Caco-2 (cell line): ENCODE results near the gene KARS1. TPM values are rescaled to one million over a fixed set of nuclear protein-coding genes. Genes with fewer than 3 reads are reported as not detected.

Experiments used
- BruUV-seq: library from RNA; stranded (reverse); fragments of 400-500 nt; replicated peaks from 2 replicates; lab custom pipeline; 2021; lab: Mats Ljungman, UMichigan
- CTCF ChIA-PET: fragments of 300-600 bp; sonication (Branson Sonifier 250); formaldehyde crosslinking; loops from one replicate; lab custom pipeline; 2022; ENCODE audit warnings: antibody characterized with exemption; lab: Charles Lee
- POLR2A ChIA-PET: fragments of 300-600 bp; sonication (Branson Sonifier 250); formaldehyde crosslinking; loops from one replicate; lab custom pipeline; 2022; ENCODE audit warnings: antibody characterized with exemption; lab: Charles Lee
- DNase-seq, 2 experiments: peaks; one replicate each; pipeline versions ENCODE4 v3.0.0 to v3.0.0-alpha.2; 2020 to 2022
- H3K27me3 ChIP-seq: replicated peaks from 2 replicates; pipeline ENCODE4 v1.6.0; 2011; ENCODE audit warnings: low read length; ENCODE audit not compliant: control insufficient read depth, insufficient read depth
- H3K36me3 ChIP-seq: 2 replicates; pipeline ENCODE4 v1.5.1; 2011; ENCODE audit warnings: low read length; ENCODE audit not compliant: control insufficient read depth, insufficient read depth
- H3K4me1 ChIP-seq: fragments of 250-450 bp; sonication (Bioruptor Pico); 2 replicates; pipeline ENCODE4 v1.5.1; 2020; ENCODE audit warnings: mild to moderate bottlenecking
- H3K4me3 ChIP-seq: 2 replicates; pipeline ENCODE4 v1.5.1; 2011; ENCODE audit warnings: low read depth, mild to moderate bottlenecking, control low read depth, low read length
- H3K9me3 ChIP-seq: fragments of 250-450 bp; sonication (Bioruptor Pico); 2 replicates; pipeline ENCODE4 v1.5.1; 2020; ENCODE audit warnings: mild to moderate bottlenecking, moderate library complexity
- H3K27ac Mint-ChIP-seq: one replicate; pipeline ENCODE4 v1.8.0; 2022; ENCODE audit warnings: mixed read lengths; ENCODE audit not compliant: unreplicated experiment
- H3K27me3 Mint-ChIP-seq: one replicate; pipeline ENCODE4 v1.8.0; 2022; ENCODE audit warnings: mixed read lengths; ENCODE audit not compliant: insufficient read depth, unreplicated experiment
- H3K36me3 Mint-ChIP-seq: one replicate; pipeline ENCODE4 v1.8.0; 2022; ENCODE audit warnings: mild to moderate bottlenecking, mixed read lengths; ENCODE audit not compliant: insufficient read depth, unreplicated experiment
- H3K4me1 Mint-ChIP-seq: one replicate; pipeline ENCODE4 v1.8.0; 2022; ENCODE audit warnings: low read depth, mixed read lengths; ENCODE audit not compliant: unreplicated experiment
- H3K4me3 Mint-ChIP-seq: one replicate; pipeline ENCODE4 v1.8.0; 2022; ENCODE audit warnings: mild to moderate bottlenecking, moderate library complexity, mixed read lengths; ENCODE audit not compliant: unreplicated experiment
- H3K9me3 Mint-ChIP-seq: one replicate; pipeline ENCODE4 v1.8.0; 2022; ENCODE audit warnings: mixed read lengths; ENCODE audit not compliant: unreplicated experiment
- CTCF ChIP-seq, 2 experiments: fragments of 200-600 bp in 1 of 2; IDR thresholded peaks; 1 replicate in 1 of 2; 2 replicates in 1 of 2; pipeline versions ENCODE4 v1.5.1 to v1.8.0; 2011 to 2022; ENCODE audit warnings: antibody characterized with exemption in 1 of 2, control low read depth in 1 of 2, inconsistent platforms in 1 of 2, low read depth in 1 of 2, low read length in 1 of 2, mild to moderate bottlenecking in 1 of 2, moderate library complexity in 1 of 2; ENCODE audit not compliant: insufficient read depth in 1 of 2, severe bottlenecking in 1 of 2, unreplicated experiment in 1 of 2
- intact Hi-C: fragments of 100-400 bp; cut with micrococcal nuclease; formaldehyde crosslinking; loops from one replicate; pipeline ENCODE4 v1.10.0; 2022; ENCODE audit not compliant: unreplicated experiment
- total RNA-seq: library from RNA; stranded (reverse); gene quantifications from 2 replicates; pipeline ENCODE4 v1.2.3, GENCODE V29; 2022

KARS1 gene
- total RNA-seq, 1 experiment from 2014 or later: 244 TPM

DNA sequence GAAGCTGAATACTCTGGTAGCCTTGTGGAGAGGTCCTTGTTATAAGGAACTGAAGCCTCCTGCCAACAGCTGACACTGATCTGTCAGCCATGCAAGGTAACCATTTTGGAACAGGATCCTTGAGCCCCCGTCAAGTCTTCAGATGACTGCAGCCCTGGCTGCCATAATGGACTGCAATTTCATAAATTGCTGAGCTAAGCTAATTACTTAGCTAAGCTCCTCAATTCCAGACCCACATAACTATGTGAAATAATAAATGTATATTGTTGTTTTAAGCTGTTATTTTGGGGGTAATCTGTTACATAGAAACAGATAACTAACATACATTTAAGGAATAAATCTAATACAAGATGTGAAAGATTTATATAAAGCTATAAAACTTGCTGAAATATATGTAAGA lies 41.0 kb downstream of the KARS1 start:
- peaks cover 44% of the 10 kb centered on the region for H3K36me3 Mint-ChIP-seq

GRCh38 chr16:75603241-75603640 lies 44.2 kb downstream of the KARS1 start:
- H3K36me3 ChIP-seq: peaks cover 12% of the 10 kb centered on the region
- H3K9me3 ChIP-seq: peaks cover 6% of the 10 kb centered on the region; the same call in 1 of the 2 replicates
- POLR2A ChIA-PET: no interaction called here
- Mint-ChIP-seq H3K4me3 (no peak overlapping the region), H3K4me1 (no peaks in the 10 kb centered on the region), H3K27ac (no peak overlapping the region), H3K27me3 (no peaks in the 10 kb centered on the region), H3K9me3 (peaks cover 12% of the 10 kb centered on the region), H3K36me3 (peaks cover 66% of the 10 kb centered on the region)
- TF ChIP-seq CTCF (IDR thresholded peaks at IDR 0.05; ENCODE audit: insufficient read depth in 1 of 2, low read depth in 1 of 2, low read length in 1 of 2, severe bottlenecking in 1 of 2, unreplicated experiment in 1 of 2): no peak
- intact Hi-C loops: no loop called here
- no peaks in the 10 kb centered on the region for H3K4me1 ChIP-seq
- no TSS peak for BruUV-seq
- H3K27me3 ChIP-seq: no peaks in the 10 kb centered on the region
- DNase-seq: no peak
- CTCF ChIA-PET: no interaction called here
- H3K4me3 ChIP-seq: no peak overlapping the region

More for the DNA sequence above, 41.0 kb downstream of the KARS1 start:
- Mint-ChIP-seq H3K4me3 (no peak overlapping the region), H3K27ac (no peak overlapping the region), H3K9me3 (peaks cover 12% of the 10 kb centered on the region), H3K4me1 (no peaks in the 10 kb centered on the region), H3K27me3 (no peaks in the 10 kb centered on the region)
- intact Hi-C loops: no loop called here
- Histone ChIP-seq H3K27me3 (no peaks in the 10 kb centered on the region), H3K4me3 (no peak overlapping the region), H3K4me1 (no peaks in the 10 kb centered on the region), H3K36me3 (peaks cover 10% of the 10 kb centered on the region), H3K9me3 (peaks cover 6% of the 10 kb centered on the region; the same call in 1 of the 2 replicates)
- no peak for TF ChIP-seq CTCF (IDR thresholded peaks at IDR 0.05; ENCODE audit: insufficient read depth in 1 of 2, low read depth in 1 of 2, low read length in 1 of 2, severe bottlenecking in 1 of 2, unreplicated experiment in 1 of 2)
- ChIA-PET CTCF (interaction anchor here (0.7 to 1.1 kb wide), 2 partner anchors 15 to 376 kb away, joined by 3 read pairs; no protein-coding TSS in a partner anchor), POLR2A (interaction anchor here (0.5 kb wide), 1 partner anchor 940 kb away, joined by 4 read pairs; the partner anchor contains the start of gene RFWD3)
- no peak for DNase-seq
- no TSS peak for BruUV-seq

DNA sequence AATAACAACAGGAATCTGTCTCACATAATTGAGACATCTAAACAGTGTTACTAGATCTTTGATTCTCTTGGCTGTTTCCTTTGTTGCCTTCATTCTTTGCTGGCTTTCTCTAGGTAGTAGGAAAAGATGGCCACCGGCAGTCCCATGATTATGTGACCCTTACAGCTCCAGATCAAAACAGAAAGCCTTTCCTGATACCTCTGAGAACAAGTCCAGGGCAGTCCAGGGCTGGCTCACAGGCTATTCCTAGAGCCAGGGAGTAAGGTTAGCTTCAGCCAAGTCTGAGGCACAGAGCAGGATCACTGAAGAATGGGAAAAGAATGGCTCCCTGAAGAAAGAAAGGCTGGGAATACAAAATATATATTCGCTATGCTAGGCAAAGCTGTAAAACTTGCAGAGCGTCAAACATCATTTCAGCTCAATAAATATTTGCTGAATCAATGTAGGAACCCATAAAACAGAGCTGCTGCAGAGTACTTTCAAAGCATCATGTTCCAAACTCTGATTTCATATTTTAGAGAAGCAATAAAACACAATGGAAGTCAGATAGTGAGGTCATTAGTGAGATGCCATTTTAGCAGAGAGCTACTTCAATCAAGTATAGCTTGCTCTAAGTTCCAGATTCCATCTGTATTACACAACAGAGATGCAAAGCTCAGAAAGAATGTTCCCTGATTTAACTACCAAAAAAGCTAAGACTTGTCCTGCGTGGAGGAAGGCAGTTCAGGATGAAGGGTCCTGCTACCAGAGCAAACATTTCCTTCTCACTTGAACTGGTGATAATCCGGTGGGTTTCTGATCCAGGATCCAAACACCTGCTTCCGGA lies 47.8 kb downstream of the KARS1 start:
- H3K4me3 ChIP-seq: no peak overlapping the region
- BruUV-seq: no TSS peak
- CTCF ChIA-PET: interaction anchor here (1.0 kb wide), 2 partner anchors 21 to 83 kb away, joined by 3 to 4 read pairs; no protein-coding TSS in a partner anchor
- DNase-seq: no peak
- Mint-ChIP-seq H3K27me3 (no peaks in the 10 kb centered on the region), H3K36me3 (peaks cover 75% of the 10 kb centered on the region), H3K27ac (peak overlapping the region; percentile 15), H3K4me3 (no peak overlapping the region), H3K9me3 (peaks cover 22% of the 10 kb centered on the region), H3K4me1 (no peaks in the 10 kb centered on the region)
- POLR2A ChIA-PET: interaction anchor here (0.6 to 1.0 kb wide), 4 partner anchors 17 to 35 kb away, joined by 3 to 5 read pairs (median 4); partner anchors contain the start of gene ADAT1
- H3K27me3 ChIP-seq: no peaks in the 10 kb centered on the region
- H3K9me3 ChIP-seq: peaks cover 6% of the 10 kb centered on the region; the same call in 1 of the 2 replicates
- peaks cover 15% of the 10 kb centered on the region for H3K36me3 ChIP-seq
- no peaks in the 10 kb centered on the region for H3K4me1 ChIP-seq
- no peak for TF ChIP-seq CTCF (IDR thresholded peaks at IDR 0.05; ENCODE audit: insufficient read depth in 1 of 2, low read depth in 1 of 2, low read length in 1 of 2, severe bottlenecking in 1 of 2, unreplicated experiment in 1 of 2)
- intact Hi-C loops: no loop called here
